T-helper 2 cell treated with Interferon-gamma antibody and Interleukin-4, amounts not matched to agents 100 ng/mL and 5 ng/mL, for 36 hours (primary cell): ENCODE results near the gene BORCS8. TPM values are rescaled to one million over a fixed set of nuclear protein-coding genes. Genes with fewer than 3 reads are reported as not detected.
"Not testable (repeated sequence)": the region's sequence is repeated elsewhere in the genome, so short reads cannot be mapped to it uniquely, and the experiment has no call there.

Experiments used
- intact Hi-C: fragments of 100-400 bp; cut with micrococcal nuclease; formaldehyde crosslinking; loops from one replicate; pipeline ENCODE4 v1.15.1; 2023
- total RNA-seq: library from RNA; stranded (reverse); gene quantifications from 2 replicates; pipeline ENCODE4 v1.2.3, GENCODE V29; 2022

BORCS8 gene
- total RNA-seq, 1 donor from 2014 or later: 38.6 TPM

GRCh38 chr19:19152668-19153384, 39.1 kb downstream of the BORCS8 start:
- intact Hi-C loops: no loop called here

- intact Hi-C loops: no loop called here
These were observed 40.5 kb downstream of the BORCS8 start for GRCh38 chr19:19151418-19151817.

- intact Hi-C loops: no loop called here
These were observed 42.5 kb downstream of the BORCS8 start for GRCh38 chr19:19149435-19149834.

GRCh38 chr19:19148504-19148903, 43.4 kb downstream of the BORCS8 start:
- intact Hi-C loops: not testable (repeated sequence)

GRCh38 chr19:19147344-19147743, 44.6 kb downstream of the BORCS8 start:
- intact Hi-C loops: no loop called here

- intact Hi-C loops: loop anchor here (1.0 kb wide), 3 partner anchors 28 to 343 kb away; no protein-coding TSS in a partner anchor
These were observed 45.1 kb downstream of the BORCS8 start for GRCh38 chr19:19146865-19147264.

GRCh38 chr19:19145684-19146608, 46.0 kb downstream of the BORCS8 start:
- intact Hi-C loops: loop anchor here (1.0 kb wide), 3 partner anchors 29 to 344 kb away; no protein-coding TSS in a partner anchor

GRCh38 chr19:19145281-19145680, 46.7 kb downstream of the BORCS8 start:
- intact Hi-C loops: no loop called here

GRCh38 chr19:19142347-19142746, 49.6 kb downstream of the BORCS8 start:
- intact Hi-C loops: no loop called here

- intact Hi-C loops: no loop called here
These were observed 51.5 kb downstream of the BORCS8 start for GRCh38 chr19:19140476-19140875.

- intact Hi-C loops: loop anchor here (1.0 to 5.0 kb wide), 4 partner anchors 75 to 223 kb away; partner anchors contain the start of genes COPE and DDX49
These were observed 52.1 kb downstream of the BORCS8 start for GRCh38 chr19:19139876-19140229.

- intact Hi-C loops: loop anchor here (1.0 to 5.0 kb wide), 3 partner anchors 74 to 221 kb away; partner anchors contain the start of genes COPE, DDX49, MAU2 and SUGP1
These were observed 53.6 kb downstream of the BORCS8 start, which contains the start of gene TMEM161A for GRCh38 chr19:19138109-19138981. TSS of gene TMEM161A (minus strand) at chr19:19138478. CDS start at chr19:19138428, 50 bp downstream.

- intact Hi-C loops: loop anchor here (1.0 to 5.0 kb wide), 3 partner anchors 73 to 220 kb away; partner anchors contain the start of genes COPE, DDX49, MAU2 and SUGP1
These were observed 54.3 kb downstream of the BORCS8 start for GRCh38 chr19:19137556-19138108.

GRCh38 chr19:19135713-19136112, 56.2 kb downstream of the BORCS8 start:
- intact Hi-C loops: loop anchor here (5.0 kb wide), 1 partner anchor 218 kb away; the partner anchor contains the start of genes COPE and DDX49

GRCh38 chr19:19134687-19135158, 57.2 kb downstream of the BORCS8 start:
- intact Hi-C loops: loop anchor here (5.0 kb wide), 1 partner anchor 217 kb away; the partner anchor contains the start of genes COPE and DDX49

- intact Hi-C loops: no loop called here
These were observed 58.0 kb downstream of the BORCS8 start for GRCh38 chr19:19133985-19134384.

- intact Hi-C loops: no loop called here
These were observed 59.0 kb downstream of the BORCS8 start for GRCh38 chr19:19132912-19133311.

- intact Hi-C loops: no loop called here
These were observed 60.0 kb downstream of the BORCS8 start for GRCh38 chr19:19131989-19132388.
